A549 (cell line): ENCODE results near the gene ZNF804A. TPM values are rescaled to one million over a fixed set of nuclear protein-coding genes. Genes with fewer than 3 reads are reported as not detected.

ENCODE experiments used
- ATAC-seq, 2 experiments: fragments of 200-7000 bp in 1 of 2; fragments of >200 bp in 1 of 2; cut with Nextera tagmentation in 1 of 2; cut with Tn5 transposase in 1 of 2; 3 replicates each; pipeline versions ENCODE4 v1.8.0 to v1.9.1; 2018 to 2020; ENCODE audit warnings: mild to moderate bottlenecking in 1 of 2, moderate library complexity in 1 of 2
- CTCF ChIA-PET: fragments of 300-600 bp; sonication (Branson Sonifier 250); formaldehyde crosslinking; extraction: SDS; loops from one replicate; lab custom pipeline; 2021; ENCODE audit warnings: antibody characterized with exemption, inconsistent platforms; lab: Yijun Ruan, JAX
- POLR2A ChIA-PET: fragments of 350-600 bp; formaldehyde crosslinking; extraction: SDS; loops from one replicate; lab custom pipeline; 2021; ENCODE audit warnings: antibody characterized with exemption, inconsistent platforms; lab: Yijun Ruan, JAX
- DNase-seq, 2 experiments: peaks; one replicate each; pipeline versions ENCODE4 v3.0.0 to v3.0.0-alpha.2; 2011 to 2016; ENCODE audit warnings: low read depth in 1 of 2, low spot score in 1 of 2
- FAIRE-seq: peaks from 2 replicates; lab custom pipeline; 2011; peaks lifted over from hg19 to GRCh38; lab: Jason Lieb, UNC
- H3K27ac ChIP-seq, 2 experiments: fragments of >200 bp; sonication (Bioruptor Twin); formaldehyde crosslinking; 3 replicates each; pipeline ENCODE4 v1.5.1; 2016 to 2017
- H3K4me1 ChIP-seq: fragments of >200 bp; sonication (Bioruptor Twin); formaldehyde crosslinking; 3 replicates; pipeline ENCODE4 v1.6.1; 2016
- H3K4me2 ChIP-seq: fragments of >200 bp; sonication (Bioruptor Twin); formaldehyde crosslinking; 3 replicates; pipeline ENCODE4 v1.6.1; 2016
- H3K4me3 ChIP-seq: fragments of >200 bp; sonication (Bioruptor Twin); formaldehyde crosslinking; 3 replicates; pipeline ENCODE4 v1.5.1; 2016
- H3K9me3 ChIP-seq: fragments of >200 bp; sonication (Bioruptor Twin); formaldehyde crosslinking; 3 replicates; pipeline ENCODE4 v1.6.1; 2016
- ATOH8 ChIP-seq: fragments of 250-450 bp; sonication (Bioruptor Pico); IDR thresholded peaks from 2 replicates; pipeline ENCODE4 v1.5.0; 2020; ENCODE audit warnings: low read depth, mild to moderate bottlenecking, moderate library complexity
- BCL3 ChIP-seq: fragments of >200 bp; sonication (Bioruptor Twin); formaldehyde crosslinking; IDR thresholded peaks from 3 replicates; pipeline ENCODE4 v1.6.1; 2016
- BHLHE40 ChIP-seq: IDR thresholded peaks from 2 replicates; pipeline ENCODE4 v1.6.1; 2012; ENCODE audit warnings: low read depth, low read length, inconsistent platforms
- CBX8 ChIP-seq: fragments of 200-600 bp; sonication (generic); IDR thresholded peaks from 2 replicates; pipeline ENCODE4 v1.6.1; 2016
- CHD2 ChIP-seq: fragments of 150-350 bp; IDR thresholded peaks from 2 replicates; pipeline ENCODE4 v1.6.1; 2014; ENCODE audit warnings: low read length; ENCODE audit not compliant: partially characterized antibody
- CHD4 ChIP-seq: fragments of 200-600 bp; sonication (generic); IDR thresholded peaks from 2 replicates; pipeline ENCODE4 v1.6.1; 2016; ENCODE audit warnings: antibody characterized with exemption, mild to moderate bottlenecking, borderline replicate concordance
- ELK1 ChIP-seq: fragments of 150-350 bp; IDR thresholded peaks from 2 replicates; pipeline ENCODE4 v1.6.1; 2014; ENCODE audit warnings: low read depth, mild to moderate bottlenecking, low read length
- HES2 ChIP-seq: fragments of >200 bp; sonication (Bioruptor Twin); formaldehyde crosslinking; IDR thresholded peaks from 2 replicates; pipeline ENCODE4 v1.6.1; 2016
- HEYL ChIP-seq: fragments of 250-450 bp; sonication (Bioruptor Pico); IDR thresholded peaks from 2 replicates; pipeline ENCODE4 v1.8.0; 2021; ENCODE audit warnings: mild to moderate bottlenecking, moderate library complexity
- MAX ChIP-seq: IDR thresholded peaks from 2 replicates; pipeline ENCODE4 v1.6.1; 2012
- NFE2L2 ChIP-seq: fragments of 150-350 bp; conservative IDR thresholded peaks from 2 replicates; pipeline ENCODE4 v1.6.1; 2014; ENCODE audit warnings: low read length
- PBX3 ChIP-seq: IDR thresholded peaks from 2 replicates; pipeline ENCODE4 v1.6.1; 2012
- PHF8 ChIP-seq: fragments of 200-600 bp; sonication (generic); IDR thresholded peaks from 2 replicates; pipeline ENCODE4 v1.6.1; 2016; ENCODE audit warnings: low read depth, mild to moderate bottlenecking, antibody characterized with exemption, moderate library complexity, borderline replicate concordance
- POLR2AphosphoS2 ChIP-seq: conservative IDR thresholded peaks from 2 replicates; pipeline ENCODE4 v1.6.1; 2012; ENCODE audit warnings: low read length, improper control_type of control experiment, inconsistent platforms
- RAD21 ChIP-seq, 2 experiments: fragments of >200 bp in 1 of 2; sonication (Bioruptor Twin) in 1 of 2; formaldehyde crosslinking in 1 of 2; IDR thresholded peaks in 1 of 2; conservative IDR thresholded peaks in 1 of 2; 2 replicates in 1 of 2; 3 replicates in 1 of 2; pipeline ENCODE4 v1.6.1; 2012 to 2018; ENCODE audit warnings: inconsistent platforms in 1 of 2
- RARB ChIP-seq: fragments of 250-450 bp; sonication (Bioruptor Pico); IDR thresholded peaks from 2 replicates; pipeline ENCODE4 v1.8.0; 2021; ENCODE audit warnings: mild to moderate bottlenecking, moderate library complexity
- SREBF2 ChIP-seq: fragments of 450-650 bp; IDR thresholded peaks from 2 replicates; pipeline ENCODE4 v1.6.1; 2014; ENCODE audit warnings: mild to moderate bottlenecking, moderate library complexity
- TP53 ChIP-seq: fragments of 250-450 bp; sonication (Bioruptor Pico); IDR thresholded peaks from 2 replicates; pipeline ENCODE4 v1.5.0; 2021; ENCODE audit warnings: mild to moderate bottlenecking, moderate library complexity
- USF2 ChIP-seq: fragments of 450-650 bp; IDR thresholded peaks from 2 replicates; pipeline ENCODE4 v1.6.1; 2014; ENCODE audit warnings: antibody characterized with exemption
- ZC3H11A ChIP-seq: fragments of 450-650 bp; IDR thresholded peaks from 2 replicates; pipeline ENCODE4 v1.6.1; 2014; ENCODE audit warnings: antibody characterized with exemption, mild to moderate bottlenecking
- ZNF302 ChIP-seq: fragments of 250-450 bp; sonication (Bioruptor Pico); IDR thresholded peaks from 2 replicates; pipeline ENCODE4 v1.9.0; 2021; ENCODE audit warnings: inconsistent platforms, mild to moderate bottlenecking, moderate library complexity
- ZSCAN20 ChIP-seq: fragments of 250-450 bp; sonication (Bioruptor Pico); IDR thresholded peaks from 2 replicates; pipeline ENCODE4 v1.8.0; 2022; ENCODE audit warnings: mild to moderate bottlenecking, moderate library complexity
- WGBS: methylation state at CpG from one replicate; pipeline ENCODE4 v1.1.6; 2017; ENCODE audit errors: missing lambda C conversion rate; 5-methylcytosine and 5-hydroxymethylcytosine counted together
- polyA plus RNA-seq, 4 experiments: library from polyadenylated mRNA; depleted of rRNA in 3 of 4; stranded (reverse); fragments of >200 nt; fragmentation: RNase III in 1 of 4; extraction: RNeasy Plus Mini Kit Qiagen cat#74134 plus additional on column Dnase treatment in 1 of 4; gene quantifications; 2 replicates in 3 of 4; 3 replicates in 1 of 4; pipeline ENCODE4 v1.2.3, GENCODE V29; 2011 to 2017

ZNF804A gene
- polyA plus RNA-seq, 2 of the 4 experiments (the other 2 are of a cell fraction): not detected

GRCh38 chr2:184566716-184567115 lies 31.6 kb upstream of the ZNF804A start (continued):
- TF ChIP-seq USF2 (no peak), ATOH8 (CRISPR knock-in tag) (no peak)

GRCh38 chr2:184577056-184577455 lies 21.3 kb upstream of the ZNF804A start:
- ChIA-PET POLR2A (no interaction called here), CTCF (no interaction called here)
- WGBS: 15% methylated on average over 1 of the region's 1 CpG
- Histone ChIP-seq H3K27ac (no peak overlapping the region), H3K9me3 (no peaks in the 10 kb centered on the region), H3K4me2 (no peak overlapping the region)
- TF ChIP-seq BHLHE40: no peak
- no peak for TF ChIP-seq BCL3
- no peak for TF ChIP-seq PHF8
- TF ChIP-seq RARB: no peak
- no peak for TF ChIP-seq SREBF2
- TF ChIP-seq, all 56 proteins: peak for 0
- DNase-seq (no peak), ATAC-seq (no peak), FAIRE-seq (no peak)
- H3K4me1 ChIP-seq: no peaks in the 10 kb centered on the region
- H3K4me3 ChIP-seq: no peak overlapping the region

GRCh38 chr2:184577743-184578142 lies 20.6 kb upstream of the ZNF804A start:
- Histone ChIP-seq H3K9me3 (no peaks in the 10 kb centered on the region), H3K4me2 (no peak overlapping the region), H3K4me3 (no peak overlapping the region), H3K4me1 (no peaks in the 10 kb centered on the region), H3K27ac (no peak overlapping the region)
- no peak for FAIRE-seq
- POLR2A ChIA-PET: no interaction called here
- no peak for ATAC-seq
- WGBS: 16% methylated on average over 4 of the region's 4 CpGs
- DNase-seq: no peak
- CTCF ChIA-PET: no interaction called here
- TF ChIP-seq PBX3: no peak
- TF ChIP-seq ZSCAN20 (CRISPR knock-in tag): no peak
- TF ChIP-seq RAD21 (conservative IDR thresholded peaks at IDR 0.05 in 1 of 2, IDR thresholded peaks at IDR 0.05 in 1 of 2): no peak
- TF ChIP-seq CBX8: no peak
- no peak for TF ChIP-seq MAX
- TF ChIP-seq ZC3H11A: no peak
- no peak for TF ChIP-seq TP53 (CRISPR knock-in tag)
- TF ChIP-seq, all 56 proteins: peak for 0

GRCh38 chr2:184579226-184579625 lies 19.1 kb upstream of the ZNF804A start:
- no peak overlapping the region for H3K4me2 ChIP-seq
- DNase-seq: no peak
- TF ChIP-seq NFE2L2 (no peak), ZNF302 (no peak), ELK1 (no peak), TP53 (CRISPR knock-in tag) (no peak), CHD2 (no peak), POLR2AphosphoS2 (no peak), CHD4 (no peak), HEYL (CRISPR knock-in tag) (no peak), HES2 (no peak)
- no peaks in the 10 kb centered on the region for H3K4me1 ChIP-seq
- no peaks in the 10 kb centered on the region for H3K9me3 ChIP-seq
- 56% methylated on average over 4 of the region's 4 CpGs for WGBS
- FAIRE-seq: no peak
- POLR2A ChIA-PET: no interaction called here
- H3K4me3 ChIP-seq: no peak overlapping the region
- no peak overlapping the region for H3K27ac ChIP-seq
- CTCF ChIA-PET: no interaction called here
- no peak for ATAC-seq
